Aorta (tissue), 4 donors: ENCODE data around the gene CTBS. TPM values are rescaled to one million over a fixed set of nuclear protein-coding genes. Genes with fewer than 3 reads are reported as not detected.

Experiments used
- polyA plus RNA-seq, 2 donors: library from polyadenylated mRNA; stranded (reverse); fragments of 200-250 nt; gene quantifications; one replicate each; pipeline ENCODE4 v1.2.3, GENCODE V29; 2013
- total RNA-seq, 2 donors: library from RNA; stranded (reverse); fragmentation: NEBNext Ultra II Directional; extraction: Animal tissue kit (Norgen Biotek cat#: 25700); gene quantifications; one replicate each; pipeline ENCODE4 v1.2.1, GENCODE V29; 2021
- donor health status: healthy with polysubstance abuse.
- donor health status: Bipolar disorder and iron deficiency.
- donor health status: DM: no; HTN: no; CAD: no.
- donor health status: DM: yes; HTN: yes; CAD: no.

The CTBS gene
- total and polyA plus RNA-seq, 4 donors = 24.2 to 27.9 (median 25.6) TPM

Other genes starting within 250 kb of the CTBS start
- gene DNASE2B, start 176.0 kb downstream of the CTBS start, total RNA-seq = not detected
- 1 to 10 TPM in 1 of 2 donors, not detected in 1; 1.0 TPM for gene DNASE2B, start 176.0 kb downstream of the CTBS start, polyA plus RNA-seq
- 10 to 100 TPM; 18.6 to 25.1 TPM for gene RPF1, start 95.2 kb downstream of the CTBS start, total RNA-seq
- 10 to 100 TPM; 29.9 to 34.1 TPM for gene RPF1, start 95.2 kb downstream of the CTBS start, polyA plus RNA-seq
- gene SPATA1, start 68.1 kb downstream of the CTBS start, total RNA-seq = 1 to 10 TPM; 1.9 to 2.7 TPM
- gene SPATA1, start 68.1 kb downstream of the CTBS start, polyA plus RNA-seq = under 1 TPM in 1 of 2 donors, not detected in 1; 0.90 TPM
- 10 to 100 TPM; 56.7 to 64.6 TPM for gene GNG5, start 67.9 kb downstream of the CTBS start, total RNA-seq
- gene GNG5, start 67.9 kb downstream of the CTBS start, polyA plus RNA-seq = 100 to 1,000 TPM in 1 of 2 donors, 10 to 100 TPM in 1; 98.7 to 156 TPM
- 10 to 100 TPM in 1 of 2 donors, 1 to 10 TPM in 1; 8.2 to 11.9 TPM for gene SSX2IP, start 116.0 kb upstream of the CTBS start, total RNA-seq
- 1 to 10 TPM; 2.7 to 8.8 TPM for gene SSX2IP, start 116.0 kb upstream of the CTBS start, polyA plus RNA-seq